Adrenal gland (tissue), 12 donors: ENCODE measurements around the gene MTFR1L. TPM values are rescaled to one million over a fixed set of nuclear protein-coding genes. Genes with fewer than 3 reads are reported as not detected.
A peak's percentile ranks its signal among the peaks of the same experiment; 100 is the strongest.

Experiments used
- DNase-seq, 7 donors: peaks; one replicate each; pipeline ENCODE4 v3.0.0-alpha.2; 2019 to 2020
- H3K27ac ChIP-seq, 5 donors: fragments of 200-600 bp; sonication (generic) in 4 of 5; 1 replicate in 3 of 5; 2 replicates in 2 of 5; pipeline versions ENCODE4 v1.5.1 to v1.8.0; 2016 to 2020; ENCODE audit warnings: mild to moderate bottlenecking in 1 of 5
- H3K27me3 ChIP-seq: fragments of 200-600 bp; 2 replicates; pipeline ENCODE4 v1.8.0; 2021
- H3K36me3 ChIP-seq, 2 donors: fragments of 200-600 bp; replicated peaks in 1 of 2; 1 replicate in 1 of 2; 2 replicates in 1 of 2; pipeline versions ENCODE4 v1.5.1 to v1.8.0; 2018 to 2022
- H3K4me1 ChIP-seq, 2 donors: fragments of 200-600 bp; replicated peaks in 1 of 2; 1 replicate in 1 of 2; 2 replicates in 1 of 2; pipeline versions ENCODE4 v1.5.1 to v1.8.0; 2018 to 2021
- H3K4me3 ChIP-seq, 4 donors: fragments of 200-600 bp; sonication (generic) in 3 of 4; one replicate each; pipeline ENCODE4 v1.5.1; 2016 to 2018
- H3K9me3 ChIP-seq, 3 donors: fragments of 200-600 bp; sonication (generic) in 1 of 3; replicated peaks in 1 of 3; 1 replicate in 2 of 3; 2 replicates in 1 of 3; pipeline versions ENCODE4 v1.5.1 to v1.8.0; 2016 to 2021
- CTCF ChIP-seq, 6 experiments: fragments of 450-650 bp in 4 of 6; fragments of 200-600 bp in 2 of 6; sonication (generic) in 1 of 6; IDR thresholded peaks; 1 replicate in 5 of 6; 2 replicates in 1 of 6; pipeline versions ENCODE4 v1.5.1 to v1.8.0; 2016 to 2021; ENCODE audit warnings: antibody characterized with exemption in 6 of 6, mild to moderate bottlenecking in 2 of 6, moderate library complexity in 1 of 6
- POLR2A ChIP-seq, 2 donors: fragments of 450-650 bp; IDR thresholded peaks; one replicate each; pipeline ENCODE4 v1.6.1; 2017; ENCODE audit warnings: antibody characterized with exemption in 2 of 2, mild to moderate bottlenecking in 2 of 2, moderate library complexity in 1 of 2
- WGBS, 4 donors: extraction: QIAGEN DNeasy Blood & Tissue Kit in 2 of 4; methylation state at CpG; one replicate each; pipeline versions ENCODE4 v1.1.5 to v1.1.7; 2013 to 2017; 5-methylcytosine and 5-hydroxymethylcytosine counted together
- intact Hi-C, 2 donors: fragments of 100-400 bp; cut with DNase I; formaldehyde crosslinking; loops; one replicate each; pipeline versions ENCODE4 v1.14.1 to v1.15.0; 2022 to 2023
- polyA plus RNA-seq, 3 donors: library from polyadenylated mRNA; stranded (reverse); fragments of 200-250 nt in 2 of 3; fragments of 350-450 nt in 1 of 3; fragmentation: Illumina TruSeq in 1 of 3; extraction: RNeasy Lipid Tissue Mini Kit (QIAGEN cat#74804) in 1 of 3; gene quantifications; one replicate each; pipeline ENCODE4 v1.2.3, GENCODE V29; 2013 to 2014
- total RNA-seq, 9 donors: library from RNA; depleted of rRNA in 4 of 9; stranded (reverse); fragments of >200 nt in 4 of 9; fragments of 120-200 nt in 1 of 9; fragmentation: NEBNext Ultra II Directional in 1 of 9; extraction: Animal tissue kit (Norgen Biotek cat#: 25700) in 1 of 9; gene quantifications; one replicate each; pipeline versions ENCODE4 v1.1.0 to v1.2.4, GENCODE V29; 2013 to 2023
- donor health status: healthy with polysubstance abuse.
- donor health status: Bipolar disorder and iron deficiency.
- donor health status: DM: yes; HTN: yes; CAD: no.
- donor health status: DM: no; HTN: no; CAD: no.
- donor health status: DM: no; HTN: no; CAD: no.
- donor health status: DM: yes; HTN: yes; CAD: no.

Gene MTFR1L
- total and polyA plus RNA-seq, 12 donors, result 116 to 298 (median 192) TPM

- H3K9me3 ChIP-seq, result no peaks in the 10 kb centered on the region
- intact Hi-C loops, result loop anchor here in 1 of 2 donors (10.0 kb wide), 1 partner anchor 87 kb away; no protein-coding TSS in a partner anchor
- H3K4me3 ChIP-seq, result no peak overlapping the region
- peak in 1 of 7 donors; percentile 47 for DNase-seq
- H3K36me3 ChIP-seq, result no peaks in the 10 kb centered on the region
- H3K27me3 ChIP-seq, result no peaks in the 10 kb centered on the region
- 51 to 58% (median 56%) methylated on average over 4 of the region's 4 CpGs for WGBS, 4 donors
- H3K4me1 ChIP-seq, result peaks cover 0 to 7% of the 10 kb centered on the region in 2 donors
- H3K27ac ChIP-seq, result no peak overlapping the region
- no peak for TF ChIP-seq POLR2A (IDR thresholded peaks at IDR 0.05)
- no peak for TF ChIP-seq CTCF (IDR thresholded peaks at IDR 0.05)
These were observed 27.6 kb upstream of the MTFR1L start for GRCh38 chr1:25792115-25792514.

GRCh38 chr1:25793585-25794170 lies 26.1 kb upstream of the MTFR1L start:
- Histone ChIP-seq H3K4me1 (no peaks in the 10 kb centered on the region), H3K36me3 (no peaks in the 10 kb centered on the region), H3K4me3 (no peak overlapping the region), H3K27me3 (no peaks in the 10 kb centered on the region), H3K27ac (peak overlapping the region in 1 of 5 donors; percentile 61), H3K9me3 (no peaks in the 10 kb centered on the region)
- WGBS, 4 donors, result 57 to 87% (median 66%) methylated on average over 7 of the region's 7 CpGs
- intact Hi-C loops, result loop anchor here in 1 of 2 donors (10.0 kb wide), 1 partner anchor 89 kb away; no protein-coding TSS in a partner anchor
- TF ChIP-seq POLR2A (IDR thresholded peaks at IDR 0.05), result no peak
- no peak for TF ChIP-seq CTCF (IDR thresholded peaks at IDR 0.05)
- no peak for DNase-seq

GRCh38 chr1:25794325-25794724 lies 25.4 kb upstream of the MTFR1L start:
- H3K27ac ChIP-seq, result no peak overlapping the region
- H3K27me3 ChIP-seq, result no peaks in the 10 kb centered on the region
- H3K9me3 ChIP-seq, result no peaks in the 10 kb centered on the region
- 63 to 80% (median 67%) methylated on average over 8 of the region's 8 CpGs for WGBS, 4 donors
- DNase-seq, result no peak
- no peak overlapping the region for H3K4me3 ChIP-seq
- no peaks in the 10 kb centered on the region for H3K36me3 ChIP-seq
- peaks cover 0 to 2% of the 10 kb centered on the region in 2 donors for H3K4me1 ChIP-seq
- intact Hi-C loops, result loop anchor here in 1 of 2 donors (10.0 kb wide), 1 partner anchor 90 kb away; no protein-coding TSS in a partner anchor
- TF ChIP-seq POLR2A (IDR thresholded peaks at IDR 0.05), result no peak
- TF ChIP-seq CTCF (IDR thresholded peaks at IDR 0.05), result no peak

- WGBS, 4 donors, result 81 to 88% (median 87%) methylated on average over 2 of the region's 2 CpGs
- no peak for TF ChIP-seq CTCF (IDR thresholded peaks at IDR 0.05)
- TF ChIP-seq POLR2A (IDR thresholded peaks at IDR 0.05), result no peak
- Histone ChIP-seq H3K9me3 (no peaks in the 10 kb centered on the region), H3K36me3 (no peaks in the 10 kb centered on the region), H3K4me3 (no peak overlapping the region), H3K4me1 (peaks cover 0 to 7% of the 10 kb centered on the region in 2 donors), H3K27me3 (no peaks in the 10 kb centered on the region), H3K27ac (no peak overlapping the region)
- intact Hi-C loops, result loop anchor here (5.0 to 10.0 kb wide), 2 partner anchors 90 to 183 kb away; no protein-coding TSS in a partner anchor
- DNase-seq, result no peak
These were observed 24.5 kb upstream of the MTFR1L start for GRCh38 chr1:25795211-25795610.
